ENCODE data around the gene KYAT1. TPM values are rescaled to one million over a fixed set of nuclear protein-coding genes. Genes with fewer than 3 reads are reported as not detected.
A peak's percentile ranks its signal among the peaks of the same experiment; 100 is the strongest.

The KYAT1 gene
- total and polyA plus RNA-seq, 5 donors from 2014 or later, result 8.2 to 15.7 (median 11.5) TPM

- H3K4me1 ChIP-seq (ENCODE audit: control insufficient read depth, insufficient read depth, low read length, poor library complexity, severe bottlenecking), result peaks cover 2% of the 10 kb centered on the region
- H3K27me3 Mint-ChIP-seq, result no peaks in the 10 kb centered on the region
- H3K36me3 ChIP-seq (ENCODE audit: control insufficient read depth, insufficient read depth, low read length), result peaks cover 31% of the 10 kb centered on the region
- peaks cover 16% of the 10 kb centered on the region for H3K36me3 Mint-ChIP-seq
- DNase-seq (no peak), ATAC-seq (ENCODE audit: low read depth in 2 of 2) (no peak)
- no peak overlapping the region for H3K4me3 Mint-ChIP-seq
- no peak overlapping the region for H3K4me3 ChIP-seq (ENCODE audit: low read depth, low read length)
- peaks cover 0 to 22% (median 1%) of the 10 kb centered on the region in 4 donors for H3K4me1 Mint-ChIP-seq
- no peaks in the 10 kb centered on the region for H3K27me3 ChIP-seq (ENCODE audit: control insufficient read depth, insufficient read depth, low read length)
- H3K27ac ChIP-seq (ENCODE audit: insufficient read depth, low read length, poor library complexity, severe bottlenecking), result no peak overlapping the region
- no peaks in the 10 kb centered on the region for H3K9me3 Mint-ChIP-seq
- no peaks in the 10 kb centered on the region for H3K9me3 ChIP-seq (ENCODE audit: control insufficient read depth in 2 of 2, low read length in 2 of 2)
- peak overlapping the region in 1 of 3 donors; percentile 87 for H3K27ac Mint-ChIP-seq
These were observed 37.8 kb upstream of the KYAT1 start for GRCh38 chr9:128919402-128920089.

DNA sequence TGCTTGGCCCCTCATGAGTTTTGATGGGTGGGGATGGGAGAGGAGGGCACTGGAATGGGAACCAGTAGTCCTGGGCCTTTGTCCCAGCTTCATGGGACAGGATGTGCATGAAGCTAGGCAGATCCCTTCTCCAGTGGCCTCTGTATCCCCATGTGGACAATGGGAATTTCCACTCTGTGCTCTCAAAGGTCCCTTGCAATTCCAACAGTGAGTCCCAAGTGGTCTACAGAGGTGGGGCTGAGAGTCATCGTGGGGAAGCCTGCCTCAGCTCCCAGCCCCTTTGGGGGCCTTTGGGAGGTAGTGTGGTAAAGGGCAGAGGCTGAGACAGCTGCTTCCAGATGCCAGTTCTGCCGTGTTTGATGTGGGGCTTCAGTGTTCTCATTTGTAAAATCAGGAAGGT is 37.2 kb upstream of the KYAT1 start:
- Mint-ChIP-seq H3K4me3 (no peak overlapping the region), H3K4me1 (peaks cover 0 to 27% (median 1%) of the 10 kb centered on the region in 4 donors), H3K27me3 (no peaks in the 10 kb centered on the region), H3K27ac (peak overlapping the region in 1 of 3 donors; percentile 87), H3K9me3 (no peaks in the 10 kb centered on the region), H3K36me3 (peaks cover 16% of the 10 kb centered on the region)
- Histone ChIP-seq H3K4me3 (ENCODE audit: low read depth, low read length) (no peak overlapping the region), H3K27me3 (ENCODE audit: control insufficient read depth, insufficient read depth, low read length) (no peaks in the 10 kb centered on the region), H3K27ac (ENCODE audit: insufficient read depth, low read length, poor library complexity, severe bottlenecking) (no peak overlapping the region), H3K36me3 (ENCODE audit: control insufficient read depth, insufficient read depth, low read length) (peaks cover 36% of the 10 kb centered on the region), H3K9me3 (ENCODE audit: control insufficient read depth in 2 of 2, low read length in 2 of 2) (no peaks in the 10 kb centered on the region), H3K4me1 (ENCODE audit: control insufficient read depth, insufficient read depth, low read length, poor library complexity, severe bottlenecking) (peaks cover 2% of the 10 kb centered on the region)
- DNase-seq (no peak), ATAC-seq (ENCODE audit: low read depth in 2 of 2) (no peak)

DNA sequence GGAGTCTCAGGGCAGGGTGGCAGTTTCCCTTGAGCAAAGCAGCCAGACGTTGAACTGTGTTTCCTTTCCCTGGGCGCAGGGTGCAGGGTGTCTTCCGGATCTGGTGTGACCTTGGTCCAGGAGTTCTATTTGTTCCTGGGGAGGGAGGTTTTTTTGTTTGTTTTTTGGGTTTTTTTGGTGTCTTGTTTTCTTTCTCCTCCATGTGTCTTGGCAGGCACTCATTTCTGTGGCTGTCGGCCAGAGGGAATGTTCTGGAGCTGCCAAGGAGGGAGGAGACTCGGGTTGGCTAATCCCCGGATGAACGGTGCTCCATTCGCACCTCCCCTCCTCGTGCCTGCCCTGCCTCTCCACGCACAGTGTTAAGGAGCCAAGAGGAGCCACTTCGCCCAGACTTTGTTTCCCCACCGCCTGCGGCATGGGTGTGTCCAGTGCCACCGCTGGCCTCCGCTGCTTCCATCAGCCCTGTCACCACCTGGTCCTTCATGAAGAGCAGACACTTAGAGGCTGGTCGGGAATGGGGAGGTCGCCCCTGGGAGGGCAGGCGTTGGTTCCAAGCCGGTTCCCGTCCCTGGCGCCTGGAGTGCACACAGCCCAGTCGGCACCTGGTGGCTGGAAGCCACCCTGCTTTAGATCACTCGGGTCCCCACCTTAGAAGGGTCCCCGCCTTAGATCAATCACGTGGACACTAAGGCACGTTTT is 35.5 kb upstream of the KYAT1 start:
- Histone ChIP-seq H3K27ac (ENCODE audit: insufficient read depth, low read length, poor library complexity, severe bottlenecking) (no peak overlapping the region), H3K4me3 (ENCODE audit: low read depth, low read length) (no peak overlapping the region), H3K36me3 (ENCODE audit: control insufficient read depth, insufficient read depth, low read length) (peaks cover 46% of the 10 kb centered on the region), H3K9me3 (ENCODE audit: control insufficient read depth in 2 of 2, low read length in 2 of 2) (no peaks in the 10 kb centered on the region), H3K4me1 (ENCODE audit: control insufficient read depth, insufficient read depth, low read length, poor library complexity, severe bottlenecking) (peaks cover 11% of the 10 kb centered on the region), H3K27me3 (ENCODE audit: control insufficient read depth, insufficient read depth, low read length) (no peaks in the 10 kb centered on the region)
- Mint-ChIP-seq H3K9me3 (no peaks in the 10 kb centered on the region), H3K27me3 (no peaks in the 10 kb centered on the region), H3K27ac (peak overlapping the region in 1 of 3 donors; percentile 59), H3K4me1 (peaks cover 0 to 39% (median 10%) of the 10 kb centered on the region in 4 donors), H3K36me3 (peaks cover 26% of the 10 kb centered on the region), H3K4me3 (no peak overlapping the region)
- no peak for ATAC-seq (ENCODE audit: low read depth in 2 of 2)
- no peak for DNase-seq

DNA sequence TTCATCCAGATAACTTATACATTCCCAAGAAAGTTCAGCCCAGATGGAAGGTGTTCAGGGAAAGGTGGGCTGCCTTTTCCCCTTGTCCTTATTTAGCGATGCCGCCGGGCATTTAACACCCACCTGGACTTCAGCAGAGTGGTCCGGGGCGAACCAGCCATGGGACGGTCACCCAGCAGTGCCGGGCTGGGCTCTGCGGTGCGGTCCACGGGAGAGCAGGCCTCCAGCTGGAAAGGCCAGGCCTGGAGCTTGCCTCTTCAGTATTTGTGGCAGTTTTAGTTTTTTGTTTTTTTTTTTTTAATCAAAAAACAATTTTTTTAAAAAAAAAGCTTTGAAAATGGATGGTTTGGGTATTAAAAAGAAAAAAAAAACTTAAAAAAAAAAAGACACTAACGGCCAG is 35.0 kb upstream of the KYAT1 start:
- Histone ChIP-seq H3K27me3 (ENCODE audit: control insufficient read depth, insufficient read depth, low read length) (no peaks in the 10 kb centered on the region), H3K36me3 (ENCODE audit: control insufficient read depth, insufficient read depth, low read length) (peaks cover 48% of the 10 kb centered on the region), H3K9me3 (ENCODE audit: control insufficient read depth in 2 of 2, low read length in 2 of 2) (no peaks in the 10 kb centered on the region), H3K4me3 (ENCODE audit: low read depth, low read length) (no peak overlapping the region), H3K4me1 (ENCODE audit: control insufficient read depth, insufficient read depth, low read length, poor library complexity, severe bottlenecking) (peaks cover 16% of the 10 kb centered on the region), H3K27ac (ENCODE audit: insufficient read depth, low read length, poor library complexity, severe bottlenecking) (no peak overlapping the region)
- DNase-seq (no peak), ATAC-seq (ENCODE audit: low read depth in 2 of 2) (no peak)
- peaks cover 26% of the 10 kb centered on the region for H3K36me3 Mint-ChIP-seq
- H3K9me3 Mint-ChIP-seq, result no peaks in the 10 kb centered on the region
- H3K4me1 Mint-ChIP-seq, result peaks cover 0 to 43% (median 13%) of the 10 kb centered on the region in 4 donors
- no peaks in the 10 kb centered on the region for H3K27me3 Mint-ChIP-seq
- no peak overlapping the region for H3K4me3 Mint-ChIP-seq
- peak overlapping the region in 1 of 3 donors; percentile 51 for H3K27ac Mint-ChIP-seq

DNA sequence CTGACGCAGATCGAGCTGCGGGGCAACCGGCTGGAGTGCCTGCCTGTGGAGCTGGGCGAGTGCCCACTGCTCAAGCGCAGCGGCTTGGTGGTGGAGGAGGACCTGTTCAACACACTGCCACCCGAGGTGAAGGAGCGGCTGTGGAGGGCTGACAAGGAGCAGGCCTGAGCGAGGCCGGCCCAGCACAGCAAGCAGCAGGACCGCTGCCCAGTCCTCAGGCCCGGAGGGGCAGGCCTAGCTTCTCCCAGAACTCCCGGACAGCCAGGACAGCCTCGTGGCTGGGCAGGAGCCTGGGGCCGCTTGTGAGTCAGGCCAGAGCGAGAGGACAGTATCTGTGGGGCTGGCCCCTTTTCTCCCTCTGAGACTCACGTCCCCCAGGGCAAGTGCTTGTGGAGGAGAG is 34.5 kb upstream of the KYAT1 start:
- H3K9me3 ChIP-seq (ENCODE audit: control insufficient read depth in 2 of 2, low read length in 2 of 2), result no peaks in the 10 kb centered on the region
- H3K27ac ChIP-seq (ENCODE audit: insufficient read depth, low read length, poor library complexity, severe bottlenecking), result no peak overlapping the region
- ATAC-seq (ENCODE audit: low read depth in 2 of 2) (no peak), DNase-seq (no peak)
- peaks cover 0 to 48% (median 16%) of the 10 kb centered on the region in 4 donors for H3K4me1 Mint-ChIP-seq
- no peaks in the 10 kb centered on the region for H3K9me3 Mint-ChIP-seq
- H3K36me3 ChIP-seq (ENCODE audit: control insufficient read depth, insufficient read depth, low read length), result peaks cover 51% of the 10 kb centered on the region
- H3K27me3 Mint-ChIP-seq, result no peaks in the 10 kb centered on the region
- H3K4me3 ChIP-seq (ENCODE audit: low read depth, low read length), result no peak overlapping the region
- H3K27ac Mint-ChIP-seq, result peak overlapping the region in 1 of 3 donors; percentile 51
- no peaks in the 10 kb centered on the region for H3K27me3 ChIP-seq (ENCODE audit: control insufficient read depth, insufficient read depth, low read length)
- H3K36me3 Mint-ChIP-seq, result peaks cover 26% of the 10 kb centered on the region
- H3K4me3 Mint-ChIP-seq, result no peak overlapping the region
- peaks cover 22% of the 10 kb centered on the region for H3K4me1 ChIP-seq (ENCODE audit: control insufficient read depth, insufficient read depth, low read length, poor library complexity, severe bottlenecking)

GRCh38 chr9:128913995-128914772 is 32.4 kb upstream of the KYAT1 start:
- Histone ChIP-seq H3K4me3 (ENCODE audit: low read depth, low read length) (no peak overlapping the region), H3K4me1 (ENCODE audit: control insufficient read depth, insufficient read depth, low read length, poor library complexity, severe bottlenecking) (peaks cover 32% of the 10 kb centered on the region), H3K27ac (ENCODE audit: insufficient read depth, low read length, poor library complexity, severe bottlenecking) (no peak overlapping the region), H3K9me3 (ENCODE audit: control insufficient read depth in 2 of 2, low read length in 2 of 2) (no peaks in the 10 kb centered on the region), H3K27me3 (ENCODE audit: control insufficient read depth, insufficient read depth, low read length) (no peaks in the 10 kb centered on the region), H3K36me3 (ENCODE audit: control insufficient read depth, insufficient read depth, low read length) (peaks cover 59% of the 10 kb centered on the region)
- Mint-ChIP-seq H3K27ac (peak overlapping the region; percentile 25 to 92 (median 69)), H3K36me3 (peaks cover 27% of the 10 kb centered on the region), H3K4me3 (no peak overlapping the region), H3K4me1 (peaks cover 0 to 59% (median 19%) of the 10 kb centered on the region in 4 donors), H3K27me3 (no peaks in the 10 kb centered on the region), H3K9me3 (peaks cover 0 to 2% (median 0%) of the 10 kb centered on the region in 7 donors)
- ATAC-seq (ENCODE audit: low read depth in 2 of 2), result no peak
- no peak for DNase-seq

DNA sequence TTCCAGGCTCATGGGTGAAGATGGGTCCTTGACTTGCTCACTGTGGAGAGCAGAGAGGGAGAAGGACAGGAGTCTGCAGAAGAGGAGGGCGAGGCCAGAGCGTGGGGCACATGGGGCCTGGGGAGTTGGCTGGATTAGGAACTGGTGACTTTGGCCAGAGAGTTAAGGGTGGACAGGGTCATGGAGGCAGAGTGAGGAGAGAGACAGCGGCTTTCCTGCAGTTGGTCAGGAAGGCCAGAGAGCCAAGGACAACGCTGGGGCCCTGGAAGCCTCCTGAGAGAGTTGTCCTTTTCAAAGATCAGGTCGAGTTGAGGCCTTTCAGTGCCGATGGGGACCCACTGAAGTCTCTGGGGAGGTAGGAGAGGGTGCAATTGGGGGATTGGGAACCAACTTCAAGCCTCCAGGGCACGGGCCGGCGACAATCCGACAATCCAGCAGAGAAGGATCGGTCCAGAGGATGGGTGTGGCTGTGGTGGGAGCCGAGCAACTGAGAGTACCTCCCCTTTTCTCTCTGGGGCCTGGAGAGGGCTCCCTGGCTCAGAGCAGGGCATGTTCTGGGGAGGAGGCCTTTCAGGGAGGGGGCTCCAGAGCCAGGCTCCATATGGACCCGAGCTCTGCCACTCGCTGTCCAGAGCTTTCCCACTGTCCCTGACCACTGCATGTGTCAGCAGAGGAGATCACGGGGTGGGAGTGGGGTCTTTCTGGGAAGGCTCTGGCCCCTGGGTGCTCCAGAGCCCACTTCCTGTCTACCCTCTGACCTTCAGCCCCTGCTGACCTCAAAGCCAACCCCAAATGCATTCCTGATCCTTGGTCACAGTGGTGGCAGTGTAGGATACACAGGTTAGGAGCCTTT is 31.5 kb upstream of the KYAT1 start:
- Mint-ChIP-seq H3K27ac (peak overlapping the region; percentile 20 to 96 (median 92)), H3K4me1 (peaks cover 0 to 61% (median 22%) of the 10 kb centered on the region in 4 donors), H3K27me3 (no peaks in the 10 kb centered on the region), H3K36me3 (peaks cover 35% of the 10 kb centered on the region), H3K4me3 (peak overlapping the region in 2 of 4 donors; percentile 71 to 72), H3K9me3 (peaks cover 0 to 2% (median 0%) of the 10 kb centered on the region in 7 donors)
- Histone ChIP-seq H3K4me3 (ENCODE audit: low read depth, low read length) (no peak overlapping the region), H3K27ac (ENCODE audit: insufficient read depth, low read length, poor library complexity, severe bottlenecking) (no peak overlapping the region), H3K4me1 (ENCODE audit: control insufficient read depth, insufficient read depth, low read length, poor library complexity, severe bottlenecking) (peaks cover 32% of the 10 kb centered on the region), H3K9me3 (ENCODE audit: control insufficient read depth in 2 of 2, low read length in 2 of 2) (no peaks in the 10 kb centered on the region), H3K36me3 (ENCODE audit: control insufficient read depth, insufficient read depth, low read length) (peaks cover 68% of the 10 kb centered on the region), H3K27me3 (ENCODE audit: control insufficient read depth, insufficient read depth, low read length) (no peaks in the 10 kb centered on the region)
- DNase-seq, result no peak
- no peak for ATAC-seq (ENCODE audit: low read depth in 2 of 2)
